Adrenal gland (tissue), 12 donors: ENCODE results near the gene SDHAF3. TPM values are rescaled to one million over a fixed set of nuclear protein-coding genes. Genes with fewer than 3 reads are reported as not detected.
"Not testable (repeated sequence)": the region's sequence is repeated elsewhere in the genome, so short reads cannot be mapped to it uniquely, and the experiment has no call there.

Experiments
- DNase-seq, 7 donors: peaks; one replicate each; pipeline ENCODE4 v3.0.0-alpha.2; 2019 to 2020
- H3K27ac ChIP-seq, 5 donors: fragments of 200-600 bp; sonication (generic) in 4 of 5; 1 replicate in 3 of 5; 2 replicates in 2 of 5; pipeline versions ENCODE4 v1.5.1 to v1.8.0; 2016 to 2020; ENCODE audit warnings: mild to moderate bottlenecking in 1 of 5
- H3K27me3 ChIP-seq: fragments of 200-600 bp; 2 replicates; pipeline ENCODE4 v1.8.0; 2021
- H3K36me3 ChIP-seq, 2 donors: fragments of 200-600 bp; replicated peaks in 1 of 2; 1 replicate in 1 of 2; 2 replicates in 1 of 2; pipeline versions ENCODE4 v1.5.1 to v1.8.0; 2018 to 2022
- H3K4me1 ChIP-seq, 2 donors: fragments of 200-600 bp; replicated peaks in 1 of 2; 1 replicate in 1 of 2; 2 replicates in 1 of 2; pipeline versions ENCODE4 v1.5.1 to v1.8.0; 2018 to 2021
- H3K4me3 ChIP-seq, 4 donors: fragments of 200-600 bp; sonication (generic) in 3 of 4; one replicate each; pipeline ENCODE4 v1.5.1; 2016 to 2018
- H3K9me3 ChIP-seq, 3 donors: fragments of 200-600 bp; sonication (generic) in 1 of 3; replicated peaks in 1 of 3; 1 replicate in 2 of 3; 2 replicates in 1 of 3; pipeline versions ENCODE4 v1.5.1 to v1.8.0; 2016 to 2021
- CTCF ChIP-seq, 6 experiments: fragments of 450-650 bp in 4 of 6; fragments of 200-600 bp in 2 of 6; sonication (generic) in 1 of 6; IDR thresholded peaks; 1 replicate in 5 of 6; 2 replicates in 1 of 6; pipeline versions ENCODE4 v1.5.1 to v1.8.0; 2016 to 2021; ENCODE audit warnings: antibody characterized with exemption in 6 of 6, mild to moderate bottlenecking in 2 of 6, moderate library complexity in 1 of 6
- POLR2A ChIP-seq, 2 donors: fragments of 450-650 bp; IDR thresholded peaks; one replicate each; pipeline ENCODE4 v1.6.1; 2017; ENCODE audit warnings: antibody characterized with exemption in 2 of 2, mild to moderate bottlenecking in 2 of 2, moderate library complexity in 1 of 2
- WGBS, 4 donors: extraction: QIAGEN DNeasy Blood & Tissue Kit in 2 of 4; methylation state at CpG; one replicate each; pipeline versions ENCODE4 v1.1.5 to v1.1.7; 2013 to 2017; 5-methylcytosine and 5-hydroxymethylcytosine counted together
- intact Hi-C, 2 donors: fragments of 100-400 bp; cut with DNase I; formaldehyde crosslinking; loops; one replicate each; pipeline versions ENCODE4 v1.14.1 to v1.15.0; 2022 to 2023
- polyA plus RNA-seq, 3 donors: library from polyadenylated mRNA; stranded (reverse); fragments of 200-250 nt in 2 of 3; fragments of 350-450 nt in 1 of 3; fragmentation: Illumina TruSeq in 1 of 3; extraction: RNeasy Lipid Tissue Mini Kit (QIAGEN cat#74804) in 1 of 3; gene quantifications; one replicate each; pipeline ENCODE4 v1.2.3, GENCODE V29; 2013 to 2014
- total RNA-seq, 9 donors: library from RNA; depleted of rRNA in 4 of 9; stranded (reverse); fragments of >200 nt in 4 of 9; fragments of 120-200 nt in 1 of 9; fragmentation: NEBNext Ultra II Directional in 1 of 9; extraction: Animal tissue kit (Norgen Biotek cat#: 25700) in 1 of 9; gene quantifications; one replicate each; pipeline versions ENCODE4 v1.1.0 to v1.2.4, GENCODE V29; 2013 to 2023
- donor health status: healthy with polysubstance abuse.
- donor health status: Bipolar disorder and iron deficiency.
- donor health status: DM: yes; HTN: yes; CAD: no.
- donor health status: DM: no; HTN: no; CAD: no.
- donor health status: DM: no; HTN: no; CAD: no.
- donor health status: DM: yes; HTN: yes; CAD: no.

Gene SDHAF3
- total and polyA plus RNA-seq, 12 donors: 5.2 to 35.0 (median 18.1) TPM

GRCh38 chr7:97118306-97118917, 914 bp downstream of the SDHAF3 start:
- Histone ChIP-seq H3K36me3 (no peaks in the 10 kb centered on the region), H3K27me3 (no peaks in the 10 kb centered on the region), H3K27ac (peak overlapping the region in 1 of 5 donors; percentile 78), H3K9me3 (no peaks in the 10 kb centered on the region), H3K4me1 (peaks cover 7 to 16% of the 10 kb centered on the region in 2 donors), H3K4me3 (peak overlapping the region in 2 of 4 donors; percentile 63)
- no peak for DNase-seq
- intact Hi-C loops: no loop called here
- TF ChIP-seq POLR2A (IDR thresholded peaks at IDR 0.05) (no peak), CTCF (IDR thresholded peaks at IDR 0.05) (no peak)
- 23 to 26% (median 25%) methylated on average over 13 of the region's 13 CpGs for WGBS, 4 donors

- intact Hi-C loops: no loop called here
- Histone ChIP-seq H3K27me3 (no peaks in the 10 kb centered on the region), H3K36me3 (no peaks in the 10 kb centered on the region), H3K9me3 (no peaks in the 10 kb centered on the region), H3K27ac (no peak overlapping the region), H3K4me3 (no peak overlapping the region), H3K4me1 (peaks cover 7 to 16% of the 10 kb centered on the region in 2 donors)
- 93 to 97% (median 94%) methylated on average over 2 of the region's 2 CpGs for WGBS, 4 donors
- DNase-seq: no peak
- TF ChIP-seq CTCF (IDR thresholded peaks at IDR 0.05) (no peak), POLR2A (IDR thresholded peaks at IDR 0.05) (no peak)
Measured at GRCh38 chr7:97119747-97120146, 2.2 kb downstream of the SDHAF3 start.

- intact Hi-C loops: no loop called here
- H3K4me1 ChIP-seq: peaks cover 7 to 16% of the 10 kb centered on the region in 2 donors
Measured at GRCh38 chr7:97120713-97121457, 3.4 kb downstream of the SDHAF3 start.

GRCh38 chr7:97123115-97123514, 5.6 kb downstream of the SDHAF3 start:
- intact Hi-C loops: not testable (repeated sequence)

More at GRCh38 chr7:97120713-97121457, 3.4 kb downstream of the SDHAF3 start:
- H3K27me3 ChIP-seq: no peaks in the 10 kb centered on the region
- no peak overlapping the region for H3K4me3 ChIP-seq
- no peak overlapping the region for H3K27ac ChIP-seq
- no peaks in the 10 kb centered on the region for H3K36me3 ChIP-seq
- WGBS, 4 donors: 88 to 92% (median 91%) methylated on average over 5 of the region's 5 CpGs
- TF ChIP-seq POLR2A (IDR thresholded peaks at IDR 0.05): no peak
- TF ChIP-seq CTCF (IDR thresholded peaks at IDR 0.05): no peak
- no peak for DNase-seq
- no peaks in the 10 kb centered on the region for H3K9me3 ChIP-seq

More at GRCh38 chr7:97123115-97123514, 5.6 kb downstream of the SDHAF3 start:
- H3K27ac ChIP-seq, H3K4me3 ChIP-seq, DNase-seq, H3K27me3 ChIP-seq, H3K9me3 ChIP-seq, H3K36me3 ChIP-seq: not testable (repeated sequence)
- peaks cover 5 to 16% of the 10 kb centered on the region in 2 donors for H3K4me1 ChIP-seq
- 50 to 95% (median 84%) methylated on average over 2 of the region's 2 CpGs for WGBS, 4 donors
